ENCODE measurements around the gene EHD1. TPM values are rescaled to one million over a fixed set of nuclear protein-coding genes. Genes with fewer than 3 reads are reported as not detected.
A peak's percentile ranks its signal among the peaks of the same experiment; 100 is the strongest.

The EHD1 gene
- total RNA-seq, 4 donors from 2014 or later = 29.5 to 44.0 (median 31.8) TPM

DNA sequence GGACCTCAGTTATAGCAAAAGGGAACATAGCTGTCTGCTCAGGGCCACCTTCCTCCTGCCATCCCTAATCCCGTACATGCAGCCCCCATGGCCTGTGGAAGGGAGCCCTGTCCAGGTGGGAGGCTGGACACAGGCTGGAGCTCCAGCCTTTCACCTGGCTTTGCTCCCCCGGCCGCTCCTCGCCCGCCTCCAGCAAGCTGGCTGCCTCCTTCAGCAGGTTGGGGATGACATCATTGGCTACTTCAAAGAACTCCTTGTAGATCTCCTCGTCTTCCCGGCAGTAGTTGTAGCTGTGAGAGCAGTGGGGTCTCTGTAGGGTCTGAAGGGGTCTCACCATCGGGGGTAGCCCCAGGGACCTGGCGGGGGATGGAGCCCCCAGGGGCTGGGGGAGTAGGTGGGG lies 72.9 kb downstream of the EHD1 start:
- DNase-seq = no peak
- Histone ChIP-seq H3K9me3 (no peaks in the 10 kb centered on the region), H3K36me3 (peaks cover 5 to 44% (median 8%) of the 10 kb centered on the region in 3 donors), H3K4me1 (peaks cover 27 to 66% (median 32%) of the 10 kb centered on the region in 3 donors), H3K4me3 (no peak overlapping the region), H3K27ac (no peak overlapping the region), H3K27me3 (no peaks in the 10 kb centered on the region)
- TF ChIP-seq, protein P1, sequence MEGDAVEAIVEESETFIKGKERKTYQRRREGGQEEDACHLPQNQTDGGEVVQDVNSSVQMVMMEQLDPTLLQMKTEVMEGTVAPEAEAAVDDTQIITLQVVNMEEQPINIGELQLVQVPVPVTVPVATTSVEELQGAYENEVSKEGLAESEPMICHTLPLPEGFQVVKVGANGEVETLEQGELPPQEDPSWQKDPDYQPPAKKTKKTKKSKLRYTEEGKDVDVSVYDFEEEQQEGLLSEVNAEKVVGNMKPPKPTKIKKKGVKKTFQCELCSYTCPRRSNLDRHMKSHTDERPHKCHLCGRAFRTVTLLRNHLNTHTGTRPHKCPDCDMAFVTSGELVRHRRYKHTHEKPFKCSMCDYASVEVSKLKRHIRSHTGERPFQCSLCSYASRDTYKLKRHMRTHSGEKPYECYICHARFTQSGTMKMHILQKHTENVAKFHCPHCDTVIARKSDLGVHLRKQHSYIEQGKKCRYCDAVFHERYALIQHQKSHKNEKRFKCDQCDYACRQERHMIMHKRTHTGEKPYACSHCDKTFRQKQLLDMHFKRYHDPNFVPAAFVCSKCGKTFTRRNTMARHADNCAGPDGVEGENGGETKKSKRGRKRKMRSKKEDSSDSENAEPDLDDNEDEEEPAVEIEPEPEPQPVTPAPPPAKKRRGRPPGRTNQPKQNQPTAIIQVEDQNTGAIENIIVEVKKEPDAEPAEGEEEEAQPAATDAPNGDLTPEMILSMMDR (IDR thresholded peaks at IDR 0.05) = no peak
- no peak for TF ChIP-seq POLR2A (IDR thresholded peaks at IDR 0.05)
- 89 to 100% methylated on average over 3 to 5 of the region's 9 CpGs for WGBS, 2 donors
- intact Hi-C loops (cut with DNase I) = no loop called here

DNA sequence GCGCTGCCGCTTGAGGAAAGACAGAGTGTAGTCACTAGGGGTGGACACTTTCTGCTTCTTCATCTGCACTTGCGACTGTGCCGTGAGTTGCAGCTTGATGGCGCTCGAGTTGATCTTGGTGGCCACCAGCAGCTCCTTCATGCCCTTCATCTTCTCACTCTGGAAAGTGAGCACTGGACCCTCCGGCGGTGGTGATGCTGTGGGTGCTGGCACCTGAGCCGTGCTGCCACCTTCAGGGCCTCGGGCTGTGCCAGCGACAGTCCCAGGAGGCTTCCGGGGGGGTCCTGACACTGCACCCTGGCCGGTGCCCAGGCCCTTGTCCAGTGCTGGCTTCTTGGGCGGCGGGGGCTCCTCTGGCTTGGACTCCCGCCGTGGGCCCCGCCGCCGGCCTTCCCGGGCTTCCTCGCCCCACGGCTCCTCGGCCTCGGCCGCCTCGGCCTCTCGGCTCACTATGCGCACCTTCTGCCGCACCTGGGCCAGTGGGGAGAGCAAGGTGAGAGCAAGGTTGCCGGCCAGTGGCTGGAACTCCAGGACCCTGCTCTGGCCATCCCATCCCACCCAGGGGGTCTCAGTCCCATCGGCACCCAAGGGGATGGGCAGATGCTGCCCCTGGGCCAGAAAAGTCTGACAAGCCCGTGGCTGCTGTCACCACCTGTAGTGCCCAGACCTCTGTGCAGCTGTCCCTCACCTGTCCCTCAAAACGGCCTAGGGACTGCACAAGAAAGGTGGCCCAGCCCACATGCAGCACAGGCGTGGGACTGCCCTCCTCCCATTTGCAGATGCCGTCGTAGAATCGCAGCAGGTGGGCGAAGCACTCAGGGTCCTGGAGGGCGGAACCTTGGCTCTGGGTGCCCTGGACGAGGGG lies 73.8 kb downstream of the EHD1 start:
- 86 to 93% methylated on average over 6 to 9 of the region's 41 CpGs for WGBS, 2 donors
- no peaks in the 10 kb centered on the region for H3K27me3 ChIP-seq
- peaks cover 27 to 60% (median 27%) of the 10 kb centered on the region in 3 donors for H3K4me1 ChIP-seq
- TF ChIP-seq, protein P1 (IDR thresholded peaks at IDR 0.05) = no peak
- TF ChIP-seq POLR2A (IDR thresholded peaks at IDR 0.05) = no peak
- peak overlapping the region in 3 of 4 donors; percentile 86 to 92 (median 91) for H3K27ac ChIP-seq
- intact Hi-C loops (cut with DNase I) = no loop called here
- no peaks in the 10 kb centered on the region for H3K9me3 ChIP-seq
- H3K4me3 ChIP-seq = no peak overlapping the region
- DNase-seq = no peak
- peaks cover 5 to 44% (median 8%) of the 10 kb centered on the region in 3 donors for H3K36me3 ChIP-seq

DNA sequence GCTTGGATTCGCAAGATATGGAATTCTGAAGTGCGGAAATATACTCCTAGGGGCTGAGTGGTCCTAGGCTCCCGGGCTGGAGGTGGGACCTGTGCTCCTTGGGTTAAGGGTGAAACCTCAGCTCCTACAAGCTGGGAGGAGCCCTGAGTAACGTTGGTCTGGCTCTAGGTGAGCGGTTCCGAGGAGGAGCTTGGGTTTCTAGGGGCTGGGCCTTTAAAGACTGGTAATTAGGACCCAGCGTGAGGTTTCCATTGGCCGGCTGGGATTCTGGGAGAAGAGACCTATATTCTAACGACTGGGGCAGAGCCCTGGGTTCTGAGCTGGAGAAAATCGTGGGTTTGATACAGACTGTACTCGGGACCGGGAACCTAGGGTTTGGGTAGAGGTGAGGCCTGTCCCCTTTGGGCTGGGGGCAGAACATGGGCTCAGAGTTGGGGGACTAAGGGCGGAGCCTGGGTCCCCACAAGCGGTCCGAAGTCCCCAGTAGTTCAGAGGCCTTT lies 74.5 kb downstream of the EHD1 start:
- Histone ChIP-seq H3K4me3 (peak overlapping the region; percentile 39 to 78 (median 60)), H3K4me1 (peaks cover 21 to 53% (median 24%) of the 10 kb centered on the region in 3 donors), H3K27ac (peak overlapping the region; percentile 68 to 92 (median 88)), H3K27me3 (no peaks in the 10 kb centered on the region), H3K9me3 (no peaks in the 10 kb centered on the region), H3K36me3 (peaks cover 5 to 44% (median 8%) of the 10 kb centered on the region in 3 donors)
- 26 to 39% methylated on average over 9 to 12 of the region's 15 CpGs for WGBS, 2 donors
- DNase-seq = no peak
- intact Hi-C loops (cut with DNase I) = no loop called here
- TF ChIP-seq, protein P1 (IDR thresholded peaks at IDR 0.05) = no peak
- TF ChIP-seq POLR2A (IDR thresholded peaks at IDR 0.05) = no peak

DNA sequence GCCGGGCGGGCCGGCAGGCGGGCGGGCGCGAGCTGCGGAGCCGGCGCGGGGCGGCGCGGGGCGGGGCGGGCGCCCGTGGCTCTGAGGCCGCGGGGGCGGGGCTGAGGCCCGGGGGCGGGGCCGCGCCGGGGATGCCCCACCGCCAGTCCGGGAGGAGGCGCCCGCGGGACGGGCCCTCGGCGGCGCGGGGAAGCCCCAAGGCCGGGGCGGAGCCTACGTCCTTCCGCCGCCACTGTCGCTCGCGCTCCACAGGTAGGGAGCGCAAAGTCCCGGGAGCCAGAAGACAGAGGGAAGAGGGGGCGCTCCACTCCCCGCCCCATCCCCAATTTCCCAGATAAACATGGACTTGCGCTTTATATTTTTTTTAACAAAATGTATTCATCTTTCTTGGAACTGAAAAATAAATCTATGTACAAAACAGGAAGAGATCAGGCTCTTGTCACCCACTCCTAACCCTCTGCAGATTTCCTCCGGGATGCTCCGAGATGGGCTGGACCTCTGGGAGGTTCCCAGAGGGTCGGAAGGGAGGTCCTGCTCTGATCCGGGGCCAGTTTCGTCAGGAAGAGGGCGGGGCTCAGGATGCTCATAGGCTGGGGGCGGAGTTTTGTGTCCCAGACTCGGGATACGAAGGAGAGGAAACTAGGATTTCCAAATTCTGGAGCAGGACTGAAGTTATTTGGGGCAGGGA lies 75.1 kb downstream of the EHD1 start, which contains the start of gene MAP4K2:
MAP4K2 (minus strand) TSS at position 57 of the 688 bp plus-strand sequence. CDS start 65 bp downstream, outside the sequence.
- Histone ChIP-seq H3K4me1 (peaks cover 21 to 47% (median 24%) of the 10 kb centered on the region in 3 donors), H3K27ac (peak within 1 kb of the TSS; percentile 68 to 92 (median 88)), H3K9me3 (no peaks in the 10 kb centered on the region), H3K4me3 (peak within 1 kb of the TSS; percentile 39 to 78 (median 60)), H3K27me3 (no peaks in the 10 kb centered on the region), H3K36me3 (peaks cover 5 to 43% (median 8%) of the 10 kb centered on the region in 3 donors)
- TF ChIP-seq, protein P1 (IDR thresholded peaks at IDR 0.05) = peak in 1 of 6 experiments; percentile 9
- TF ChIP-seq POLR2A (IDR thresholded peaks at IDR 0.05) = peak in 1 of 4 donors; percentile 9
- intact Hi-C loops (cut with DNase I) = no loop called here
- 0% methylated on average over 6 to 9 of the region's 58 CpGs for WGBS, 2 donors
- DNase-seq = no peak

All from esophagus squamous epithelium (tissue), 5 donors.